CD4-positive, alpha-beta T cell treated with Interferon alpha-2 for 1 hour (primary cell): ENCODE data around the gene SPATA31E1.
"Not testable (repeated sequence)": the region's sequence is repeated elsewhere in the genome, so short reads cannot be mapped to it uniquely, and the experiment has no call there.

ENCODE experiments used
- DNase-seq, 2 donors: peaks; one replicate each; pipeline ENCODE4 v3.0.0-alpha.2; 2020 to 2022

The SPATA31E1 gene

GRCh38 chr9:87937352-87937751 is 54.7 kb downstream of the SPATA31E1 start:
- not testable (repeated sequence) for DNase-seq

GRCh38 chr9:87937918-87938317 is 55.2 kb downstream of the SPATA31E1 start:
- DNase-seq, result not testable (repeated sequence)

- DNase-seq, result not testable (repeated sequence)
Measured at GRCh38 chr9:87938336-87938735, 55.7 kb downstream of the SPATA31E1 start.
